ENCODE measurements around the gene IL32.
"Not testable (repeated sequence)": the region's sequence is repeated elsewhere in the genome, so short reads cannot be mapped to it uniquely, and the experiment has no call there.

The IL32 gene

DNA sequence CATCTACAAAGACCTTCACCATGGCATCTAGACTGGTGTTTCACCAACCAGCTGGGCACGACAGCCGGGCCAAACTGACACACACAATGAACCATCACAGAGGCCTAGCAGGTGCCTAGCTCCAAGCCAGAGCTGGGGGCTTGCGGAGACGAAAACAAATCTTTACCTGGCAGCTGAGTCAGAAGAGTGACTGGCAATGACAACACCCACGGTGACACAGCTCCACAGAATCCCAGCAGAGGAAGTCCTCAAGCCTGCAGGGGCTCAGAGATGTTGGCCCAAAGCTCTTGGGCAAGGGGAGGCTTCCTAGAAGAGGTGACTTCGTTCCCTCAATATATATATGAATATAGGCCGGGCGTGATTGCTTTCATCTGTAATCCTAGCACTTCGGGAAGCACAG, 13.9 kb upstream of the IL32 start:
- no peak for DNase-seq (ENCODE audit: low spot score)

DNA sequence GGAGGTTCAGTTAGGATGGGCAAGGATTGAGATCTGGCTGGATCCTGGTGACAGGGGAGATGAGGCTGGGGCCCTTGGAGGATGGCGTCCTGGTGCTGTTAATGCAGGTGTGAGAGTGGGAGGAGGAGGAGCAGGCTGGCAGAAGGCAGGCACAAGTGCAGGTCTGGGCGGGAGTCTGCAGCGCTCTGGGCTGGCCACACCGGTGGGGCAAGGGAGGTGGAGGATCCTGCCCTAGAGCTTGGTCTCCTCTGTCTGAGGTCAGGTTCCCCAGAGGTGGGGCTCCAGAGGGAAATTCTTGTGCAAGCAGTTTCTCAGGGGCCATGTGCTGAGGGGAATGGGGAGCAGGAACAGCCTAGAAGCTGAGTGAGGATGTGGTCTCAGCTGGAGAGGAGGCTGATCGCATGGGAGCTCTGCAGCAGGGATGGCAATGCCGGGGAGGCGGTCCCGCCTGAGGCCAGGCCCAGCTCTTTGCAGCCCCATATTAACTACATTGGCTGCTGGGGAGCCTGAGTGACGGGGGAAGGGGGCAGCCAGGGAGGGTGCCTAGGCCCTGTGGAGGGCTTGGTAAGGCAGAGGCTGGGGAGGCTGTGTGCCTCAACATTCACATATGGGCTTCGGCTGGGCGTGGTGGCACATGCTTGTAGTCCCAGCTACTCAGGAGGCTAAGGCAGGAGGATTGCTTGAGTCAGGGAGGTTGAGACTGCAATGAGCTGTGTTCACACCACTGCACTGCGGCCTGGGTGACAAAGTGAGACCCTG, 12.7 kb upstream of the IL32 start:
- DNase-seq (ENCODE audit: low spot score), result not testable (repeated sequence)

DNA sequence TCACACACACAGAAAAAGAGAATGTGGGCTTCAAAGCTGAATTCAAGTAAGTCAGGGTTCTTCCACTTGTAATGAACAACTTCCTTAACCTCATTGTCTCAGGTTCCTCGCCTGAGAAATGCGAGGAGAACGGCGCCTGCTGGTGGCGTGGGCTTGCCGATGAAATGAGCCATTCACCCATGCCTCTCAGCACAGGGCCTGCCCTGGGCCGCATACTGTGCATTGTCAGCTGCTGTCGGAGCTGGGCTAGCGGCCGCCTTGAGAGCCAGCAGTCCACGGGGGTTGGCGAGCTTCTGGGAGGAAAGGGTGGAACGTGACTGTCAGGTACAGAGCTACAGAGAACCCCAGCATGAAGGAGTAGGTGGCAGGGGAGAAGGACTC, 12.1 kb upstream of the IL32 start:
- not testable (repeated sequence) for DNase-seq (ENCODE audit: low spot score)

DNA sequence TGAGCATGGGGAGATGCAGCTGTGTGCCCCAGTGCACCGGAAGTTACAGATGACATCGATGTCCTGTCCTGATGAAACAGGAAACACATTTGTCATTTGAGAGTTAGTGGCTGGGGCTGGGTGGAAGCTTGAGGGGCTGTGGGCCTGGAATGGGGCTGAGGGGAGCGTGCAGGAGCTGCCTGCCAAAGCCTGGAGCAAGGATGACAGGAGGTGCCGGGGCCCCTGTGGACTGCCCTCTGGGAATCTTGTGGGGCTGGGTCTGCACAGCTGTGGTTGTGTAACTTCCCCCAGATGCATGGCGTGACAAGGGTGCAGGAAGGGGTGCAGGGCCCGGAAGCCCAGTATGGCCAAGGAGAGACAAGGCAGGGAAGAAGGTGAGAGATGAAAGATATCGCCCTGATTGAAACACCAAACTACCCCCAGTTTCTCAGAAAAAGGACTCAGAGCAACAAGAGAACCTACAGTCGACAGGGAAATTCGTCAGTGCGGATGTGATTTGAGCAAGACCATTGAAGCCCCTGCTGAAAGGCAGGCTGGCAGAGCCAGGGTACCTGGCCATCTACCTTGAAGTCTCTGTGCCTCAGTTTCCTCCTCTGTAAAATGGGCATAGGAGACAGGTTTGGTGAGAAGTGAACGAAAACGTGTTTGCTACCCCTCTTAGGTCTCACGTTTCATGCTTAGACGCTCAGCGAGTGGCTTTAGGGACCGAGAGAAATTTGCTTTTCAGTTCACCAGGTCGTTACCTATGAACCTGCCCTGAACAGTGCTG, 10.3 kb upstream of the IL32 start:
- DNase-seq (ENCODE audit: low spot score), result no peak

DNA sequence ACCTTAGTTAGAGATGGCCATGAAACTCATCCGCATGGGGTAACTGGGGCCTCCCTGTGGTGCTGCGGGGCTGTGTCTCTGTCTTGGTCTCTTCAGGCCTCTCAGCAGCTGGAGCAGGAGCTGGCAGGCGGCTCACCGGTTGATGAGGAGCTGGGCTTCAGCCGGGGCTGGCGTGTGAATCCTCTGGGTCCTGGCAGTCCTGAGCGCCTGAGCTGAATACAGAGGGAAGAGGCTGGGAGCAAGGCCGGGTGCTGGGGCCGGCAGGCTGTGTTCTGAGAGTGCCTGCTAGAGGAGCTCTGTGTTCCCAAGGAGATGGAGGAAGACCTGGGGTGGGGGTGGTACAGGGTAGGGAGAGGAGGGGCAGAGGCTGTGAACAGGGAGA, 9.7 kb upstream of the IL32 start:
- DNase-seq (ENCODE audit: low spot score), result not testable (repeated sequence)

DNA sequence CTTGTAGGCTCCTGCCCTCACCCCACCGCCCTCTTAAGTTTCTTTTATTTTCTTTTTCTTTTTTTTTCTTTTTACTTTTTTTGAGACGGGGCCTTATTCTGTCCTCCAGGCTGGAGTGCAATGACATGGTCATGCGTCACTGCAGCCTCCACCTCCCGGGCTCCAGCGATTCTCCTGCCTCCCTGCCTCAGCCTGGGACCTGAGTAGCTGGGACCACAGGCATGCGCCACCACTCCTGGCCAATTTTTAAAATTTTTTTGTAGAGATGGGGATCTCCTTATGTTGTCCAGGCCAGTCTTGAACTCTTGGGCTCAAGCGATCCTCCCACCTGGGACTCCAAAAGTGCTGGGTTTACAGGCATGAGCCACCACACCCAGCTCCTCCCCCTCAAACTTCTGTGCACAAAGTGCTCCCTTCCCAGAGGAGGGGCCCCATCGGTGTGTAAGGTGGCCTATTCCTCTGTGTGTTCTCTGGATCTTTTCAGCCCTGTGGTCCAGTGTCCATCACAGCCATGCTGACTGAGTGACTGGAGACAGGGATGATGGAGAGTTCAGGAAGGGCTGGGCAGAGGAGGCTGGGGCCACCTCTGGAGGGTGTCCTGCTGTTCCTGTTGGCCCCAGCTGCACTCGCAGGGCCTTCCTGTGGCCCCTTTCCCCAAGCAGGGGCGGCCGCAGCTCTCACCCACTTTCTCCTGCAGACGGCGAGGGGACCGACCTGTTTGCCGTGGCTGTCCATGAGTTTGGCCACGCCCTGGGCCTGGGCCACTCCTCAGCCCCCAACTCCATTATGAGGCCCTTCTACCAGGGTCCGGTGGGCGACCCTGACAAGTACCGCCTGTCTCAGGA, 8.9 kb upstream of the IL32 start:
- DNase-seq (ENCODE audit: low spot score), result no peak

DNA sequence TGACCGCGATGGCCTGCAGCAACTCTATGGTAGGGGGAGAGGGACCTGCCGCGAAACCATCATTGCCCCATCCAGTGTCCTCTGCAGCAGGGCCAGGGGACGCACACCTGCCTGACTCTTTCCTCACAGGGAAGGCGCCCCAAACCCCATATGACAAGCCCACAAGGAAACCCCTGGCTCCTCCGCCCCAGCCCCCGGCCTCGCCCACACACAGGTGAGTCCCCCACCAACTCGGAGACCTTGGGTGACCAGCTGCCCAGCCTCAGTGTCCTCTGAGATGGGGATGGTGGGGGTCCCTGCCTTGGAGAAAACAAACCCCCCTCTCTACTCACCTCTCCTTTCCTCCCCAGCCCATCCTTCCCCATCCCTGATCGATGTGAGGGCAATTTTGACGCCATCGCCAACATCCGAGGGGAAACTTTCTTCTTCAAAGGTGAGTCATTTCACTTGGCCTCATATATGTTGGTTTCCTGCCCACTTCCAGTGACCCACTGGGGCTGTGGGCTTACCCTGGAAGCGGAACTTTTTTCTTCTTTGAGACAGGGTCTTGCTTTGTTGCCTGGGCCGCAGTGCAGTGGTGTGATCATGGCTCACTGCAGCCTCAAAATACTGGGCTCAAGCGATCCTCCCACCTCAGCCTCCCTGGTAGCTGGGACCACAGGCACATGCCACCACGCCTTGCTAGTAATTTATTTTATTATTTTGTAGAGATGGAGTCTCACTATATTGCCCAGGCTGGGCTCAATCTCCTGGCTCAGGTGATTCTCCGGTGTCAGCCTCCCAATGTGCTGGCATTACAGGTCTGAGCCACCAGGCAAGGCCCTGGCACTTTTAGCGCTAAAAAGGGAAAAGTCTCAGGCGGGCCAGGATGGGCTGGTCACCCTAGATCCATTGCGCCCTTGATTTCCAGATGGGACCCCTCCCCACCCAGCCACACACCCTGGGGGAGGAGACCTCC, 8.0 kb upstream of the IL32 start:
- no peak for DNase-seq (ENCODE audit: low spot score)

DNA sequence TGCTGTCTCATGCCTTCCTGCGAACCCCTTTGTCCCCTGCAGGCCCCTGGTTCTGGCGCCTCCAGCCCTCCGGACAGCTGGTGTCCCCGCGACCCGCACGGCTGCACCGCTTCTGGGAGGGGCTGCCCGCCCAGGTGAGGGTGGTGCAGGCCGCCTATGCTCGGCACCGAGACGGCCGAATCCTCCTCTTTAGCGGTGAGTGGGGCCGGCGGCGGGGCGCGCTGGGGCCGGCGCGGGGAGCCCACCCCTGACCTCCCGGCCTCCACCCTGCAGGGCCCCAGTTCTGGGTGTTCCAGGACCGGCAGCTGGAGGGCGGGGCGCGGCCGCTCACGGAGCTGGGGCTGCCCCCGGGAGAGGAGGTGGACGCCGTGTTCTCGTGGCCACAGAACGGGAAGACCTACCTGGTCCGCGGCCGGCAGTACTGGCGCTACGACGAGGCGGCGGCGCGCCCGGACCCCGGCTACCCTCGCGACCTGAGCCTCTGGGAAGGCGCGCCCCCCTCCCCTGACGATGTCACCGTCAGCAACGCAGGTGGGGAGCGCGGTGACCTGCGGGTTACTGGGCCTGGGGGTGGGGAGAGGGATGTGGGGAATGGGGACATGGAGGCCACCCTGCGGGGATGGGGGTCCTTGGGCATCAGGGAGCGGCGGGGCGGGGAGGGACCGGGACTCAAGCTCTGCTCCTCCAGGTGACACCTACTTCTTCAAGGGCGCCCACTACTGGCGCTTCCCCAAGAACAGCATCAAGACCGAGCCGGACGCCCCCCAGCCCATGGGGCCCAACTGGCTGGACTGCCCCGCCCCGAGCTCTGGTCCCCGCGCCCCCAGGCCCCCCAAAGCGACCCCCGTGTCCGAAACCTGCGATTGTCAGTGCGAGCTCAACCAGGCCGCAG, 7.1 kb upstream of the IL32 start:
- no peak for DNase-seq (ENCODE audit: low spot score)

DNA sequence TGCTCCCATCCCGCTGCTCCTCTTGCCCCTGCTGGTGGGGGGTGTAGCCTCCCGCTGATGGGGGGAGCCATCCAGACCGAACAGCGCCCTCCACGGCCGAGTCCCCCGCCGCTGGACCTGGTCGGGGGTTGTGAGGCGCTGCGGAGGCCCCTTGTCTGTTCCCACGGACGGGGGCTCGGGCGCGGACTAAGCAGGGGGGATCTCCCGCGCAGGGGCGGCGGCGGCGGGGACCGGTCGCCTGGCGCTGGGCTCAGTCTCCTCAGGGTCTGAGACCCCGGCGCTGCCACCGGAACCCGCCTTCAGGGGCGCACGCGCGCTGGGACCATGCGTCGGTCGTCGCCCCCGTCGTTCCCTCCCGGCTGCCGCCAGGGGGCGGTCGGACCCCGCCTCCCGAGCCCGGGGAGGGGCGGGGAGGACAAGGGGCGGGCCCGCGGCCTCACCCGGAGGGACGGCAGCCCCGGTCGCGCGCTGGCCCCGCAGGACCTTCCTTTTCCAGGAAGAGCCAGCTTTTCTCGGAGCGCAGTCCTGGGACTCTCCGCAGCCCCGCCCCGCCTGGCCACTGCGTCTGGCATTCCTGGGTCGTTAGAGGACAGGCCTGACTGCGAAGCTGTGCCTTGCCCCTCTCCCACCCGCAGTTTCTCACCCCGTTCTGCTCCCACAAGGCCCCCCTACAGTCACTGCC, 6.3 kb upstream of the IL32 start:
- peak; percentile 96 for DNase-seq (ENCODE audit: low spot score)

DNA sequence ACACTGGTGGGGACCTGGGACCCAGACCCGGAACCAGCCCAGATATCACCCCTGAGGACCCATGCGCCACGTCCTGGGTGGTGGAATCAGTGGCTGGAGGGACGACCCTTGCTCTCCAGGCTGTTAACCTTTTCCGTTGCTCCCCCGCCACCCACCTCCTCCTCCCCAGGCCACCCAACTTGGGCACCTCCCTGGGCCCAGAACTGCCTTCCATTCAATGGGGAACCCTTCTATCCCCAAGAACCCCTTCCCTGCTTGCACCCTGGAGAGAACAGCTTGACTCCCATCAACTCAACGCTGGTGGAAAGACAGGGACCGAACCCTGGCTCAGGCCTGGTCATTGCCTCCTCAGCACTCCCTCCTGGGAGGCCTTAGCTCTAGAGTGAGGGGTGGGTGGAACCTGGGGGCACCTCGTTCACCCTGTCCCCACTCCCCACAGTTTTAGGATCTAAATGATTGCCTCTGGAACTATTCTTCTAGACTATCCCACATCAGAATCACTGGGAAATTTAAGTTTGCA, 5.7 kb upstream of the IL32 start:
- DNase-seq (ENCODE audit: low spot score), result no peak

DNA sequence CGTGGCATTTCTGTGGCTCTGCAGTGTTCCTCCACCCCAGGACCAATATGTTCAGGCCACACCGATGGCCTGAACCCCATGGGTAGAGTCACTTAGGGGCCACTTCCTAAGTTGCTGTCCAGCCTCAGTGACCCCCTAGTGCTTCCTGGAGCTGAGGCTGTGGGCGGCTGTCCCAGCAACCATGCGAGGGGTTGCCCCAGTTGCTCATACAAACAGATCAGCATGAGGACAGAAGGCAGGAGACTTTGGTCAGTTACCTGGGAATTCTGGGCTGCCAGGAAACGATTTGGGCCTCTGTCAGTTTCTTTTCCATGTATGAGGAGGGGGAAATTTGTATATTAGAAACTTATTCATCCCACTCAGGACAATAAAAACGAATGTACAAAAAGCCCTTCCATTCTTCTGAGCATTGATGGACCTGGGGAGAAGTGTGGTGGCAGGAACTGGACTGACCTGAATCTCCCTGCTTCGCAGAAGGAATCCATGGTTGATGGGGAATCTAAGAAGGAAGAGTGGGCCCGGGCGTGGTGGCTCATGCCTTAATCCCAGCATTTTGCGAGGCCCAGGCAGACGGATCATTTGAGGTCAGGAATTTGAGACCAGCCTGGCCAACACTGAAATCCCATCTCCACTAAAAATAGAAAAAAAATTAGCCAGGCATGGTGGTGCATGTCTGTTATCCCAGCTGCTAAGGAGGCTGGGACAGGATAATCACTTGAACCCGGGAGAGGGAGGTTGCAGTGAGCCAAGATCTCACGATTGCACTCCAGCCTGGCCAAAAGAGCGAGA, 4.9 kb upstream of the IL32 start:
- DNase-seq (ENCODE audit: low spot score), result no peak

DNA sequence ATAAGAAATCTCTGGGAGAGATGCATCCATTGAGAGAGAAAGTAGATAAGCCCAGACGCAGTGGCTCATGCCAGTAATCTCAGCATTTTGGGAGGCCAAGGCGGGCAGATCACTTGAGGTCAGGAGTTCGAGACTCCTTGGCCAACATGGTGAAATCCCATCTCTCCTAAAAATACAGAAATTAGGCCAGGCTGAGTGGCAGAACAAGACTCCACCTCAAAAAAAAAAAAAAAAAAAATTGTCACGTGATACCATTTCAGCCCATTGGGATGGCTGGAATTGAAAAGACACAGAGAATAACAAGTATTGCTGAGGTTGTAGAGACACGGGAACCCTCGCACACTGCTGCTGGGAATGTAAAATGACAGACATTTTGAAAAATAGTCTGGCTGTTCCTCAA, 2.9 kb upstream of the IL32 start:
- DNase-seq (ENCODE audit: low spot score), result no peak

DNA sequence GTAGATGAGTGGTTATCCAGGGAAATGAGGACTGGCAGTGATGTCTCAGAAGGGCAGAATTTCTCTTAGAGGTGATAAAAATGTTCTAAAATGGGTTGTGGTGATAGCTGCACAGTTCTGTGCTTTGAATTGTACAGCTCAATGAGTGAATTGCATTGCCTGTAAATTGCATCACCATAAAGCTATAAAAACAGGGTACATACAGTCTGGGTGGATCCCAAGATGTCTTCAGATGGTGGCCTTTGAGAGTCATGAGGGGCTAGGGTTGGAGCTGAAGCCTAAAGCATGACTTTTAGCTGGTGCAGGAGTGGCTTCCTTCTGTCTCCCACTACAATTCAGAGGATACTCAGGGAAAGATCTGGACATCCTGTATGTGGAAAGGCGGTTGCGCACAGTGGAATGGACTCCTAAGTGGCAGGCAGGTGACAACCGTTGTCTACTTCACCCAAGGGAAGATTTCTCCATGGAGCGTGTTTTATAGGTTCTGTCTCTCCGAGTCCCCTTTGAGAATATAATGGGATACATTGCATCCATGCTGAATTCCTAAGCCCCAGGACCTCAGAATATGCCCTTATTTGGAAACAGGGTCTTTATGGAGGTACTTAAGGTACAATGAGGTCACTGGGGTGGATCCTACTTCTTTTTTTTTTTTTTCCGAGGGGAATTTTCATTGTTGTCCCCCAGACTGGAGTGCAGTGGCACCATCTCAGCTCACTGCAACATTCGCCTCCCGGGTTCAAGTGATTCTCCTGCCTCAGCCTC, 1.6 kb upstream of the IL32 start:
- DNase-seq (ENCODE audit: low spot score), result no peak

DNA sequence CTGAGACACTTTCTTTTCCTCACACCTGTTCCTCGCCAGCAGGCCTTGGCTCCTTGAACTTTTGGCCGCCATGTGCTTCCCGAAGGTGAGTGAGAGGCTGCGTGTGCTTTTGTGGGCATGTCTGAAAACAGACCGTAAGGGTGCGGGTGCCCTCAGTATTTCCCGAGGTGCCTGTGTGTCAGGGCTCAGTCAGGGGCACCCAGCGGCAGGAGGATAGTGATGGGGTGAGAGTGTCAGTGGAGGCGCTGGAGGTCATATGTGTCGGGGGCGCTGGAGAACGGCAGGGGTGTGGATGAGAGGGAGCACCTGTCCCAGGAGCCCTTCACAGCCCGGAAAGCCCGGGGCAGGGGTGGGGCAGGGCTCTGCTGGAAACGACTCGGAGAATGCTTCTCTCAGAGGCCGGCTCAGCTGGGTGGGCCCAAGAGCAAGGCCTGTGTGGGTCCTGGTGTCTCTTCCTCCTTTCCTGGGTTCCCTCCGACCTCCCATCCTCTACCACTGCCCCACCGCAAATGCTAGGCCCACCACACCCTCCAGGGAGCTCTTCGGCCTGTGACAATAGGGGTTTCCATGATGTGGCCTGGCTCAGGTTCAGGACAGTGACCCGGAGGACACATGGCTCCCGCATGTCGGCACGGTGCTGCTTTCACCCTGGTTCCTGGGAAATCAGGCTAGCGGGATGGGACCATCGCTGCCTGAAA, 451 bp downstream of the IL32 start:
- DNase-seq (ENCODE audit: low spot score), result no peak

DNA sequence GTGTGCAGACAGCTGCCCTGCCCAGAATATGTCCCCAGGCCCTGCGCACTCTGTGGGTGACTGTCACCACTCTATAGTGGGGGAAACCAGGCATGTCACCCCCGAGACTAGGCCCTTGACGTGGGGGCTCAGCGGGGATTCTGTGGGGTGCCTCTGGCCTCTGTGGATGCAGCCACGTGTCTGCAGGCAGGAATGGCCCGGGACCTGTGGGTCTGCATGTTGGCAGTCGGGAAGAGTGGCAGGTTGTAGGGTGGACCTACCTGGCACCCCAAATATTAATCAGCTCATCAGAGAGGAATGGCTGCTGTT, 954 bp downstream of the IL32 start:
- no peak for DNase-seq (ENCODE audit: low spot score)

DNA sequence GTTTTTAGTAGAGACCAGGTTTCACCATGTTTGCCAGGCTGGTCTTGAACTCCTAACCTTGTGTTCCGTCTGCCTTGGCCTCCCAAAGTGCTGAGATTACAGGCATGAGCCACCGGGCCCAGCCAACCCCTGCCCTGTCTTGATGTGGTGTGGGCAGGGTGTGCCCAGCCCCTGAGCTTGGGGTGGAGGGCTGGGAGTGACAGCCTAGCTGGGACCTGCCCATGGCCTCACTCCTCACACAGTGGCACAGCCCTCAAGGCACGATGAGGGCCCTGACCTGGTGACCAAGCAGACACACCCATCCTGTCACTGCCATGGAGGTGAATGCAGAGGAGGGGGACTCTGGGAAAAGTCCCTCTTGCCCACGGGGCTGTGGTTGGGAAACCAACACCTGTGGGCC, 3.0 kb downstream of the IL32 start:
- no peak for DNase-seq (ENCODE audit: low spot score)

DNA sequence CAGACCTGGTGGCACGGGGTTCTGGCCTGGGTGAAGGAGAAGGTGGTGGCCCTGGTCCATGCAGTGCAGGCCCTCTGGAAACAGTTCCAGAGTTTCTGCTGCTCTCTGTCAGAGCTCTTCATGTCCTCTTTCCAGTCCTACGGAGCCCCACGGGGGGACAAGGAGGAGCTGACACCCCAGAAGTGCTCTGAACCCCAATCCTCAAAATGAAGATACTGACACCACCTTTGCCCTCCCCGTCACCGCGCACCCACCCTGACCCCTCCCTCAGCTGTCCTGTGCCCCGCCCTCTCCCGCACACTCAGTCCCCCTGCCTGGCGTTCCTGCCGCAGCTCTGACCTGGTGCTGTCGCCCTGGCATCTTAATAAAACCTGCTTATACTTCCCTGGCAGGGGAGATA, 3.7 kb downstream of the IL32 start:
- not testable (repeated sequence) for DNase-seq (ENCODE audit: low spot score)

DNA sequence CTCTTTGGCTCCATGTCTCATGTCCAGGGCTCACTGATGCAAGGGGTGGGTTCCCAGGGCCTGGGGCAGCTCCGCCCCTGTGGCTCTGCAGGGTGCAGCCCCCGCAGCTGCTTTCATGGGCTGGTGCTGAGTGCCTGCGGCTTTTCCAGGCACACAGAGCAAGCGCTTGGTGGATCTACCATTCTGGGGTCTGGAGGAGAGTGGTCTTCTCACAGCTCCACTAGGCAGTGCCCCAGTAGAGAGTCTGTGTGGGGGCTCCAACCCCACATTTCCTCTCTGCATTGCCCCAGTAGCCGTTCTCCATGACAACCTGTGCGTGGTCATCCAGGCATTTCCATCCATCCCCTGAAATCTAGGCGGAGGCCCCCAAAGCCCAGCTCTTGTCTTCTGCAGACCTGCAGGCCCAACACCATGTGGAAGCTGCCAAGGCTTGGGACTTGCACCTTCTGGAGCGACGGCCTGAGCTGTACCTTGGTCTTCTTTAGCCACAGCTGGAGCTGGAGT, 5.2 kb downstream of the IL32 start:
- DNase-seq (ENCODE audit: low spot score), result no peak

Measured in LoVo (cell line).